ENCODE measurements around the gene WDCP.

GRCh38 chr2:24055750-24056149 lies 8.6 kb upstream of the WDCP start:
- TF ChIP-seq, protein P1, sequence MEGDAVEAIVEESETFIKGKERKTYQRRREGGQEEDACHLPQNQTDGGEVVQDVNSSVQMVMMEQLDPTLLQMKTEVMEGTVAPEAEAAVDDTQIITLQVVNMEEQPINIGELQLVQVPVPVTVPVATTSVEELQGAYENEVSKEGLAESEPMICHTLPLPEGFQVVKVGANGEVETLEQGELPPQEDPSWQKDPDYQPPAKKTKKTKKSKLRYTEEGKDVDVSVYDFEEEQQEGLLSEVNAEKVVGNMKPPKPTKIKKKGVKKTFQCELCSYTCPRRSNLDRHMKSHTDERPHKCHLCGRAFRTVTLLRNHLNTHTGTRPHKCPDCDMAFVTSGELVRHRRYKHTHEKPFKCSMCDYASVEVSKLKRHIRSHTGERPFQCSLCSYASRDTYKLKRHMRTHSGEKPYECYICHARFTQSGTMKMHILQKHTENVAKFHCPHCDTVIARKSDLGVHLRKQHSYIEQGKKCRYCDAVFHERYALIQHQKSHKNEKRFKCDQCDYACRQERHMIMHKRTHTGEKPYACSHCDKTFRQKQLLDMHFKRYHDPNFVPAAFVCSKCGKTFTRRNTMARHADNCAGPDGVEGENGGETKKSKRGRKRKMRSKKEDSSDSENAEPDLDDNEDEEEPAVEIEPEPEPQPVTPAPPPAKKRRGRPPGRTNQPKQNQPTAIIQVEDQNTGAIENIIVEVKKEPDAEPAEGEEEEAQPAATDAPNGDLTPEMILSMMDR (IDR thresholded peaks at IDR 0.05), result no peak
- TF ChIP-seq POLR2AphosphoS5 (IDR thresholded peaks at IDR 0.05), result no peak
